Retinal pigment epithelial cell (primary cell): Measurements from ENCODE around the gene SLC35B1.

Experiments used
- DNase-seq: peaks from one replicate; pipeline ENCODE4 v3.0.0-alpha.2; 2010; ENCODE audit warnings: low read depth
- H3K4me3 ChIP-seq: 2 replicates; pipeline ENCODE4 v1.5.1; 2011; ENCODE audit warnings: mild to moderate bottlenecking, low read length, control low read depth, moderate library complexity
- TF ChIP-seq, protein P1 (sequence below): conservative IDR thresholded peaks from 2 replicates; pipeline ENCODE4 v1.5.1; 2011; ENCODE audit warnings: low read depth, low read length, control low read depth, inconsistent platforms

The SLC35B1 gene

DNA sequence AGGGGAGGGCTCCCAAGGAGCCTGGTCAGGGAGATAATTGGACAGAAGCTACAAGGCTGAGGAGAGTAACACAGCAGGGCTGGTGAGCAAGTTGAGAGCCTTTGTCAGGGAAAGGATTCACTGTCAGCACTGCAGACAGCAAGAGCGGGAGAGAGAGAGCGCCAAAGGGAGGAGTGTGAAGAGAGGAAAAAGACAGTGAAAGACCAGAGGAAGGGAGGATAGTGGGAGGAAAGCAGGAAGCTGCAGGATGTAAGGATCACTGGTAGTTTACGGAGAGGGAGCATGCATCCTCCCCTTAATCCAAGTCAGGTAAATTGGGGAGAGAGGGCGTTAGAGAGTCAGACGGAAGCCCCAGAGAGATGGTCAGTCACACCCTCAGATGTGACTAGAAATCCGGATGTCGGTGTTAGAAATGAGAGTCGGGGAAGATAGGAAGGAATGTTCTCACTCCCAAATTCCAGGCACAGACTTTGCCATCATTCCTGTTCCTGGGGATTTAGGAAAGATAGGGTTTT lies 16.0 kb downstream of the SLC35B1 start:
- DNase-seq: no peak
- TF ChIP-seq, protein P1, sequence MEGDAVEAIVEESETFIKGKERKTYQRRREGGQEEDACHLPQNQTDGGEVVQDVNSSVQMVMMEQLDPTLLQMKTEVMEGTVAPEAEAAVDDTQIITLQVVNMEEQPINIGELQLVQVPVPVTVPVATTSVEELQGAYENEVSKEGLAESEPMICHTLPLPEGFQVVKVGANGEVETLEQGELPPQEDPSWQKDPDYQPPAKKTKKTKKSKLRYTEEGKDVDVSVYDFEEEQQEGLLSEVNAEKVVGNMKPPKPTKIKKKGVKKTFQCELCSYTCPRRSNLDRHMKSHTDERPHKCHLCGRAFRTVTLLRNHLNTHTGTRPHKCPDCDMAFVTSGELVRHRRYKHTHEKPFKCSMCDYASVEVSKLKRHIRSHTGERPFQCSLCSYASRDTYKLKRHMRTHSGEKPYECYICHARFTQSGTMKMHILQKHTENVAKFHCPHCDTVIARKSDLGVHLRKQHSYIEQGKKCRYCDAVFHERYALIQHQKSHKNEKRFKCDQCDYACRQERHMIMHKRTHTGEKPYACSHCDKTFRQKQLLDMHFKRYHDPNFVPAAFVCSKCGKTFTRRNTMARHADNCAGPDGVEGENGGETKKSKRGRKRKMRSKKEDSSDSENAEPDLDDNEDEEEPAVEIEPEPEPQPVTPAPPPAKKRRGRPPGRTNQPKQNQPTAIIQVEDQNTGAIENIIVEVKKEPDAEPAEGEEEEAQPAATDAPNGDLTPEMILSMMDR: no peak
- no peak overlapping the region for H3K4me3 ChIP-seq

DNA sequence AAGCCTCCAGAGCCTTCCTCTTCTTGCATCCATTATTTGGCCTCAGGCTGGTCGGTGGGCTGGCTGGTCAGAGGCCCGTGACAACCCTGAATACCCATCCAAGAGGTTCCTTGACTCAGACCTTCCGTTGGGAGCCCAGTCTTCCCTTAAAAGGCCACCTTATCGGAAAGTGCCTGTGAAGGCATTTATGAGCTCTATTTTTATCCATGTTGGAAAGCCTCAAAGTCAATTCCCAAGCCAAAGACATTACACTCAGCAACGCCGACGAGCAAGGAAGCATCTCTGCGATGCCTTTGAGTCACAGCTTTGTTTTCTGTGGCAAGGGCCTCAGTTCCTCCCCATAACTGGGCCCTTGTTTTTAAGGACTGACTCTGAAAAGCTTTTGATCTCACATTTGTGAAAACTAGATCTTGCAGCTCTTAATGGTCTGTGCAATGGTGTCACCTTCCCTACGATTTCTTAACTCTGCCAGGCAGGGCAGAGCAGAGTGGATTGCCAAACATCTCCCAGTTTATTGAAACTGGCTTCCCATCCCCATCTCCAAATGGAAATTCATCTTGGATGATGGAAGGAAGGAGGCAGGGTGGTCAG lies 16.6 kb downstream of the SLC35B1 start:
- TF ChIP-seq, protein P1: no peak
- H3K4me3 ChIP-seq: no peak overlapping the region
- DNase-seq: no peak

DNA sequence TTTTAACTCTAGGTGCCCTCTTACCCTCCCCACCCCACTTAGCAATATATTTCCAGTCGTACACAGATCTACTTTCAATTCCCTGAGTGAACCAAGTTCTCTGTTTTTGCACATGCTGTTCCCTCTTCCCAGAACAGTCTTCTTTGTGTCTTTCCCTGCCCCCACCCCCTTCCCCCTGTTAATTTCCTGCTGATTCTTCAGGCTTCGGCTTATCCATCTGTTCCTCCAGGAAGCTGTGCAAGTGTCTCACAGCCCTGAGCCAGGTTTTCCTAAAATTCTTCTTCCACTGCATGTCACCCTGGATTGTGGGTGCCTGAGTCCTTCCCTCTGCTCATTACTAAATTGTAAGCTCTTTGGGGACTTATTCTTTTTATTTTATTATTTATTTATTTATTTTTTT lies 17.5 kb downstream of the SLC35B1 start:
- TF ChIP-seq, protein P1: no peak
- H3K4me3 ChIP-seq: no peak overlapping the region
- DNase-seq: no peak

DNA sequence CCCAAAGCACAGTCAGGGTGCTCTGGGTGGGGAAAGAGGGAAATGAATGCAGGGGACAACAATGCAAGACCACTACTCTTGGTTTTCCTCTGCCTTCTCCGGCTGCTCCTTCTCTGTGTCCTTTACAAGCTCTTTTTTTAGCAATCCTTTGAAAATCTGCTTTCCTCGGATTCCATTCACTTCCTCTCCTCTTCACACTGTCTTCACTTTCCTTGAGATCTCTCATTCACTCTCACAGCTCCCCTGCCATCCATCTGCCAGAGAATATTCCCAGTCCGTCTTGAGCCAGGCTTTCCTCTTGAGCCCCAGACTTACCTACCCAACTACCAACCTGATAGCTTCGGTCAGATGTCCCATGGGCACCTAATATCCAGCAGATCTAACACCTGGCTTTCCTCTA lies 18.9 kb downstream of the SLC35B1 start:
- TF ChIP-seq, protein P1: no peak
- H3K4me3 ChIP-seq: no peak overlapping the region
- no peak for DNase-seq

DNA sequence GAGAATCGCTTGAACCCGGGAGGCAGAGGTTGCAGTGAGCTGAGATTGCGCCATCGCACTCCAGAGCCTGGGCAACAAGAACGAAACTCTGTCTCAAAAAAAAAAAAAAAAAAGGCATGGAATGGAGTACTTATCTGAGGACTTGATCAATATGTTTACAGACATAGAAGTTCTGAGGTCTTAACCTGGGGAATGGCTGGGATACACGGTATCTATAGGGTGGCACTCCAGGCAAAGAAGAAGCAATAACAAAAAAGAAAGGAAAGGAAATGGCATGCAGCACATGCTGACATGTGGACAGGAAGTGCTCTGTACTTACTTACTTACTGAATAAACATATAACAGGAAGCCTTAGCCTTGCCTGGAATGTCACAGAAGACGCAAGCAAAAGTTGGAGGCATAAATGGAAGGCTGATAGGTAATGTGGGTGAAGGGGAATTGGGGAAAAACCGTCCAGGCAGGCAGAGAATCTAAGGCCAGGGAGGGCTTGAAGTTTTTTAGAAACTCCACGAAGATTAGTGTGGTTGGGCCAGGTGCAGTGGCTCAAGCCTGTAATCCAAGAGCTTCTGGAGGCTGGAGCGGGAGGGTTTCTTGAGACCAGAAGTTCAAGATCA lies 19.8 kb downstream of the SLC35B1 start:
- DNase-seq: no peak
- no peak overlapping the region for H3K4me3 ChIP-seq
- TF ChIP-seq, protein P1: no peak

DNA sequence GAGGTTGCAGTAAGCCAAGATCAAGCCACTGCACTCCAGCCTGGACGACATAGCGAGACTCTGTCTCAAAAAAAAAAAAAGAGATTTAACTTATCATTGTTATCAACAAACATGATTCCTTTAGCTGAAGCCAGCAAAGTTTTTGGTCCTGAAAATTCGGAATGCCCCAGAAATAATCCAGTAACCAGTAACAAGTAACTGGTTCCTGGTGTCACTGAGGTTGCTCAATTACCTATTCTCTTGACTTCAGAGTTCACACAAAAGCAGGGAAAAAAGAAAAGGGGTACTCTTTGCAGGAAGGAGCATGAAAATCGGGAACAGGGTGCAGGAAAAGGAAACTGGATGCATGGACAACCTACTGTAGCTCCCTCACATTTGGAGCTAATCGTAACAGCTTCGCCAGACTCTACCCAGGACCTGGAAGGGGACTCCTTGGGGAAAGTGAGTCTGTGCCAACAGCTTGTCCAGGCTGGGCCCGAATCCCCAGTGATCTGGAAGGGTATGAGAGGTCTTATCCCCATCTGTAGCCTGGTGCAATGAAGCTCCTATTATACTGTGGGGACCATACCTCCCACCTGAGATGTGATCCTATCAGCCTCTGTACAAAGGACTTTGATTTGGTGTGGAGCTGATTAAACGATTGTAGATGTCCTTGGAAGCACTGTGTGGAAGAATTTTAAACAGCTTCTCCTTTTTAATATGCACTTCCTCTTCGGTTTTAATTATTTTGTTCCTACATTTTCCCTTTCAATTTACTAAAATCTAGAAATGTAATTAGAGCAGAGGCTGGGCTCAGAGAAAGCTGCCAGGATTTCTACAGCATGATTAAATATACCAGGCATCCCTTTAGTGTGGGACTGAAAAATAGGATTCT lies 26.4 kb downstream of the SLC35B1 start:
- H3K4me3 ChIP-seq: no peak overlapping the region
- TF ChIP-seq, protein P1: no peak
- no peak for DNase-seq
